NCI-H524 treated with DMSO at 0.1 percent for 48 hours (cell line): ENCODE measurements around the gene LRP1B.
"Not testable (repeated sequence)": the region's sequence is repeated elsewhere in the genome, so short reads cannot be mapped to it uniquely, and the experiment has no call there.

Experiments used
- DNase-seq: peaks from one replicate; lab custom pipeline; 2025; lab: John Stamatoyannopoulos, UW

Gene LRP1B

DNA sequence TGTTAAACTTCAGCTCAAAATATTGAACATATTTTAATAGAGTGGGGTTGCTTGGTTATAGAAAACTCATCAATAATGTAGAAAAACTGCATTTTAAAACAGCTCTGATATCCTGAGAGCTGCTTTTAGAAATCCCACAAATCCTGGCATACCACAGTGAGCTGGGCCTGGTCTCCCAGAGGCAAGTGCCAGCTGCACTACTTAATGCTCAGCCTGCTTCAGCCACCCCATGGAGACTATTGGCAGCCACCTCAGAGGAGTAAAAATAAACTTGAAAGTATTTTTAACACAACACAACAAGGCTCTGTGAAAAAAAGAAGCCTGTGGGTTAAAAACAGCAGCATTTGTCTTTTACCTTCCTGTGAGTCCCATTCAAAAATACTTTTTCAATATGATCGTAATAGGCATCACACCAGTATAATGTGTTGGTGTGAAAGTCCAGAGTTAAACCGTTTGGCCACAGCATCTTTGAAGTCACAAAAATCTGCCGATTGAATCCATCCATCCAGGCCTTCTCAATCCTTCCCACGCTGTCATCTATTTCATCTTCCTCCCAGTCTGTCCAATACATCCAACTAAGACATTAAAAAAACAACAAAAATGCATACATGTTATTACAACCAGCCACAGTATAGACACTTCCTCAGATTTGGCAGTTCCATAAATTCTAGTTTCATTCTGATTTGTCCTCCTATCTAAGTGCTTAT lies 1115.3 kb downstream of the LRP1B start:
- no peak for DNase-seq

DNA sequence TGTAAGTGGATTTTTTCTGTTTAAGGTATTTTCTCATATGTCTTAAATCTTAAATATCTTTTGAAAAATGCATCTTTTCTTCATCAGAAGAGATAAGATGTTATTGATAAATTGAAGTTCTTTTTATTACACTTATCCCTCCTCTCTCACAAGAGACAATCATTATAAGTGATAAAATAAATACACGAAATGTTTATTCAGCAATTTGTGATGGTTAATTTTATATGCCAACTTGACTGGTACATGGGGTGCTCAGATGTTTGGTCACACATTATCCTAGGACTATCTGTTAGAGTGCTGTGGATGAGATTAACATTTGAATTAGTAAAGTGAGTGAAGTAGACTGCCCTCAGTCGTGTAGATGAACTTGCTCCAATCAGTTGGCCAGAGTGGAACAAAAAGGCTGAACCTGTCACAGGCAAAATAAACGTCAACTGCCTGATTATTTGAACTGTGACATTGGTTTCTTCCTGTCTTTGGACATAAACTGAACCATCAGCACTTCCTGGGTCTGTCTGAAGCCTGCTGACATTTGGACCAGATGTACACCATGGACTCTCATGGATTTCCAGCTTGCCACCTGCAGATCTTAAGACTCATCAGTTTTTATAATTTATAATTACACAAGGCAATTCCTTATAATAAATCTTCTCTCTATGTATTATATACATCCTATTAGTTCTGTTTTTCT lies 1126.7 kb downstream of the LRP1B start:
- no peak for DNase-seq

DNA sequence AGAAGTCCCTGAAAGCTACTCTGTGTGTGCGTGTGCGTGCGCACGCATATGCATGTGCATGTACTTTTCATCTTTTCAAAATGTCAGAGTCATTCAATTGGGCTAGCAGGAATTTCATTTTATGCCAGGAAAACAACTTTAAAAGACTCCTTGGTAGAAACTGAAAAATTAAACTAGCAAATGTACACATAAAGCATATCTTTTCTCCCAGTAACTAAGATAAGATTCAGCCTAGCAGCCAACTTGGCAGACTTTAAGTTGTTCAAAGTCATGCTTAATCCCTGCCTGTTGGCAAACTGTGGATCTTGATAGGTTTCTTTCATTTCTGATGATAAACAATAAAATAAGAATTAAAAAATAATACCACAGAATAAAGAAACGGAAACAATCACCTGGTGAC lies 1129.1 kb downstream of the LRP1B start:
- no peak for DNase-seq

DNA sequence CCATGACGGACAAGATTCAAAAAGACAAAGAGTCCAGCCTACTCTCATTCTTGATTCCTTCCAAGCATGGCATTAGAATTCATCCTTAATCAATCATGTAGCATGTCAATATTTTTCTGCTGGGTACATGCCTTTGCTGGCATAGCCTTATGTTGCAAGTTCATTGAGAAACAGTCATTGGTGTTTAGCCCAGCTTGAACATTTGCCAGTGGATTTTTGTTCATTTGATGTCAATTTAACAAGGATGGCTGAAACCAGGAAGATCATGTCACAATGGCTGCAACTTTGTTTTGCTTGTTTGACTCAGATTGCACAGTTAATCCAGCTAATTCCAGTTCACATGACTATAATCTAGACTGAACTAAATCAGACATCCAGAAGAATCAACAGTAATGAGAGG lies 1132.2 kb downstream of the LRP1B start:
- no peak for DNase-seq

DNA sequence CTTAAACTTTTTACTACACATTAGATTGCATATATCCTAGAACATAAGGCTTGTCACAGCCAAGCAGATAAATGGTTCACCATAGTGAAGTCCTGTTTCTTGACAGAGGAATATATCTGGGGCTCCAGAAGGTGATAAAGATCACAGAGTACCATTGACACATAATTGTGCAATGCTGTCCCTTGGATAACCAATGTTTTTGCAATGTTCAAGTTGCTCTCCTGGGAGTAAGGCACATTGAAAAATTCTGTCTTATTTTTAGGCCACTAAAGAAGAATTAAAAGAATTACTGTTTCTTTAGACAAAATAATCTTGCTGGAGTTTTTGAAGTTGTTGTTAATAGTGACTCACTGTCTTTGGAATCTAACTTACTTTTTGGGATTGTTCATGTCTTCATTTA lies 1132.8 kb downstream of the LRP1B start:
- DNase-seq = no peak

DNA sequence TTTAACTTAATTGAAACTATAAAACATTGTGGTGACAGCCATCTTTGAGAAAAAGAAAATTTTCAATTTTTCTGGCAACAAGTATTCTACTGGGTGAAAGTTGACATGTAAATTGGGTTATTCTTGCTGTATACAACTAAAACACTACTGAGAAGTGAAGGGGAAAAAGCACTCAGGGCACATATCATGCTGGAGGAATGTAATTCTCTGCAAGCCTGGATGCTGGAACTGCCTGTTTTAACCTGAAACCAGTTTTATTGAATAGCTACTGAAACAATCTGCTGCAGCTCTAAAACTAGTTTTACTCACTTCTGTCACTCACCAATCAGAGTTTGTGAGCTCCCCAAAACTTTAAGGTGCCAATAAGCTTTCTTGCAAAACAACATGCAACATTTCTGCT lies 1136.0 kb downstream of the LRP1B start:
- DNase-seq = no peak

DNA sequence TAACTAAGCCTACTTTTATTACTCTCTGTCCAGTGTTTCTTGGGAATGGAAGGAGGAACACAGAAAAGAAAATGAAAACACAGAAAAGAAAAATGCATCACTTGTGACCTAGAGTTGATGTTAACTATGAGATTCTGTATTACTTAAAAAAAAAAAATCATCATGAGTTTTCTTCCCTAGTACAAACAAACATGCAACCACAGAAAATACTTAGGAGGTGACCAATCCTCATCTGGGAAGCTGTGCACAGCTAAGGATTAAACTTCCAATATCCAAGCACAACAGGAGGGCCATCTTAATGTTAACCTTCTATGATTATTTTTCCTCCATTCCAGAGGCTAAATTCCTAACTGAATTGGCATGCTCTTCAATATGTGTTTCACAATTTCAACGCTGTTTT lies 1140.4 kb downstream of the LRP1B start:
- no peak for DNase-seq

DNA sequence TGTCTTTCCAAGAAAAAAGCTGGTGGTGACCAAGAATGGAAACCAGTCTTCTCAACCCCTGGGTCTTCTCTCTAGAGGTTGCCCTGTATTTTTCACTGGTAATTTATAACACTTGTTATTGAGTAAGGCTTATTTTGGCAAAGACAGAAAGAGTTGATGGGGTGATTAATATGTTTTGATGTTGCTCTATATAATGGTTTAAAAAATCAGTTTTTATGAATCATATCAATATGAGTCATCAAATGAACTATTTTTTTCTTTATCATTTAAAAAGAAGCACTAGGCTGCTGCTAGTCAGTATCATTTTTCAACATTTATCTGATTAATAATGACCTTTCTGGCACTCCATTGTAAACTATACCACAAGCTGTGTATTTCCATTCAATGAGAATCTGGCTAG lies 1142.2 kb downstream of the LRP1B start:
- DNase-seq = no peak

DNA sequence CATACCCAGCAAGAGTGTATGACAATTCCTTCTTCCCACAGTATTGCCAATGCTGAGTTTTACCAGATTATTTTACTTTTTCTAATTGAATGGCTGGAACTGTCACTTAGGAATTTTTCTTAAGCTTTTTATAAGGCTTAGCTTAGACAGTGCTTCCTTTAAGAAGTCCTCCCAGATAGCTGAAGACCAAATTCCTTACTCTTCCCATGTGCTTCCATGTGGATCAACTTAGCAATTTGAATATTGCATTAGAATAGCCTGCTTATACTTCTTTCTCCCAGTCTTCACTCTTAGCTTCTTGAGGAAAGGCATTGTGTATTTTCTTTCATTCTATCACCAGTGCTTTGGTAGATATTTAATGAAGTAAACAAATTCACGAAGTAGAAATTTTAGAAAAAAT lies 1144.4 kb downstream of the LRP1B start:
- no peak for DNase-seq

DNA sequence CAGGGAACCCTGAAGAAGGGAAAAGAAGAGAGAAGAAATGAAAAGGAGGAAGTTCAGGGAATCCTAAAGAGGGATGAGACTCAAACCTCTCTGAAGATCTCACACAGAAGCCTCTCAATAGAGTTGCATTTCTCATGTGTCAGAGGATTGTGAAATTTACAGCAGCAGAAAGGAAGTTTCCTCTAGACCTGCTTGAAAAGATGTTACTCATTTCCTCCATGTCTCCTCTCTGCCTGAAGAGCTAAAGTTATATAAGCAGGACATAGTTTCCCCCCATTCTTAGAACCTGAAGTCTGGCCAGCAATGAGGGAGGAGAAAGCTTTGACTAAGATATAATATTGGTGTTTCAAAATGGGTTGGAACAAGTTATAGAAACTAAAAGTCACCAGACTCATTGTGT lies 1155.6 kb downstream of the LRP1B start:
- no peak for DNase-seq

DNA sequence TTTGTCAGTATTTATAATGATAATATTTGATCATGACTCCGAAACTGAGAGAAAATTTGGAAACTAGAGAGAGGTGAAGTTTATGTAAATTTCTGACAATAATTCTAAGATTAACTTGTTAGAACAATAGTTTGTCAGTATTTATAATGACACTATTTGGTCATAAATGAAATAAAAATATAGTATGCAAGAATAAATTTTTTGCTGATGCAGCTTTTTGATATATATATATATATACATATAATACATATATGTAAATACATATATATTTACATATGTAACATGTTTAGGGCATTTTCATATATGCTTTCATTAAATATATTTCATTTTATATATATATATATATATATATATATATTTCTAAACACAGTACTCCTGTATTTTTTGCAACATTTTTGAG lies 1158.1 kb downstream of the LRP1B start:
- DNase-seq = no peak

DNA sequence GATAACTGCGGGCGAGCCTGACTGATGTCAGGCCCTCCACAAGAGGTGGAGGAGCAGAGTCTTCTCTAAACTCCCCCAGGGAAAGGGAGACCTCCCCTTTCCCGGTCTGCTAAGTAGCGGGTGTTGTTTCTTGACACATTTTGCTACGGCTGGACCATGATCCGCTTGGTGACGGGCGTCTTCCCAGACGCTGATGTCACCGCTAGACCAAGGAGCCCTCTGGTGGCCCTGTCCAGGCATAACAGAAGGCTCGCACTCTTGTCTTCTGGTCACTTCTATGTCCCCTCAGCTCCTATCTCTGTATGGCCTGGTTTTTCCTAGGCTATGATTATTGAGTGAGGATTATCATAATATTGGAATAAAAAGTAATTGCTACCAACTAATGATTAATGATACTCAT lies 1166.5 kb downstream of the LRP1B start:
- DNase-seq = not testable (repeated sequence)

DNA sequence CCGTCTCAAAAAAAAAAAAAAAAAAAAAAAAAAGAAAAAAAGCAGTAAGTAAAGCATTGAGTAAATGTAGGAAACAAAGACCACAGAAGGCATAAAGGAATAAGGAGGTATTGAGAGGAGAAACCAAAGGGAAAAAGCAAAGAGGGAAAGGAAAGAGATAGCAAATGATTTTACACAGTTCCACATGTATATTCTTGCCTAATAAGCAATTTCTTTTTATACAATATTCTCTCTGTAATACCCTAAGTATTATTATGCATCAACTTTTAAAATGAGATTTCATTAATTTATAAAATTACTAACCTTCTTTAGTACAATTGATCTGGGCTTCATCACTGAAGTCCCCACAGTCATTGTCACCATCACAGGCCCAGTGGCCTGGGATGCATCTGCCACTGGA lies 1180.9 kb downstream of the LRP1B start:
- DNase-seq = no peak

DNA sequence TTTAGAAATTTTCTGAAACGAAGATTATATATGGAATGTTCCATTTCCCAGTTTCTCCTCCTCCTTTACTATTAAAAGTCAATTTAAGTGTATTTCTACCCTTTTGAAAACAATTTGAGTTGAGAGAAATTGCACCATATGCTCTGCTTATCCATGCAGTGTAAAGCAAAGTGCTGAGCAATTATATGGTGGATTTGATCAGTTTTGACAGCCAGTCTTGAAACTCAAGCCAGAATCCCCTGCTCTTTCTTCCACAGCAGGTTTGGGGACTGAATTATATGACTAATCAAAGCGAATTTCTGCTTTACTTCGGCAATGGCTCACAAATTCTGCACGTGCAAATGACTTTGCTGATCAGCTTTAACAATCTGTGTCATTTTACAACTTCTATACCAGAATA lies 1183.6 kb downstream of the LRP1B start:
- no peak for DNase-seq

DNA sequence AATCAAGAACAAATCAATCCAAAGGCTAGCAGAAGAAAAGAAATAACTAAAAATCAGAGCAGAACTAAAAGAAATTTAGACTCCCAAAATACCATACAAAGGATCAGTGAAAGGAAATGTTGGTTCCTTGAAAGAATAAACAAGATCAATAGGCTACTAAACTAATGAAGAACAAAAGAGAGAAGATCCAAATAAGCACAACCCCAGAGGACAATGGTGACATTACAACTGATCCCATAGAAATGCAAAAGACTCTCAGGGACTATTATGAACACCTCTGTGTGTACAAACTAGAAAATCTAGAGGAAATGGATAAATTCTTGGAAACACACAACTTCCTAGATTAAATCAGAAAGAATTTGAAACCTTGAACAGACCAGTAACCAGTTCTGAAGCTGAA lies 1186.9 kb downstream of the LRP1B start:
- no peak for DNase-seq

DNA sequence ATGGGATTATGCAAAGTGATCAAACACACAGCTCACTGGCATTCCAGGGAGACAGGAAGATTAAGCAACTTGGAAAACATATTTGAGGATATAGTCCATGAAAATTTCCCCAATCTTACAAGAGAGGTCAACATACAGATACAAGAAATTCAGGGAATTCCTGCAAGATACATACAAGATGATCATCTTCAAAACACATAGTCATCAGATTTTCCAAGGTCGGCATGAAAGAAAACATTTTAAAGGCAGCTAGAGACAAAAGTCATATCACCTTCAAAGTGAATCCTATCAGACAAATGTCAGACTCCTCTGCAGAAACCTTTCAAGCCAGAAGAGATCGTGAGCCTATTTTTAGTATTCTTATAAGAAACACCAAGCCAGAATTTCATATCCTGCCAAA lies 1188.5 kb downstream of the LRP1B start:
- no peak for DNase-seq

DNA sequence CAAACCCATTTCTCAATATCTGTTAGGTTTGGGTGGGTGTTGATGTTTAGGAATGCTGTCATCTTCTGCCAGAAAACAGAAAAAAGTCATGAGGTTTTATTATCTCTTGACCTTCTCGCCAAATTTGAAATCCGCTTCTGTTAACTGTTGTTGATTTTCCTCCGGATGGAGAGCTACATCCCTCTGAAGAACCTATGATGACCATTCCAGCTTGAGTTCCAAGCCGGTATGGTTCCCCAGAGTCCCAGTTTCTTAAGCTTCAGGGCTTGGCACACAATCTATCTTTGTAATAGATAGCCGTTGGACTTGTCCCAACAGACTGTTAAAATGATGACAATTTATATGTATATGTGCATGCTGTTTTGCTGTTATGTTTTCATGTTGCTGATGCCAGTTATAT lies 1201.0 kb downstream of the LRP1B start:
- DNase-seq = no peak

DNA sequence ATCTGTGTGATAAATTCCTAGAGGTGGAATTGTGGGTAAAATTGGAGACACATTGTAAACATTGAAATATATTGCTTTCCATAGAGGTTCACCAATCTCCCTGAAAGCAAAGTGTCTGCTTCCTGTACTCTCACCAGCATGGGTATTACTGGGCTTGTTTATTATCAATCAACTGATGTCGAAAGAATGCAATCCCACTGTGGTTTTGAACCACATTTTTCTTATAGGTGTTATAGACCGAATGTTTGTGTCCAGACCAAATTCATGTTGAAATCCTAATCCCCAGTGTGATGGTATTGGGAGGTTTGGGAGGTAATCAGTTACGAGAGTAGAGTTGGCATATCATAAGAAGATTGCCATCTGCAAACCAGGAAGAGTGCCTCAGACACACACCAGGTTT lies 1212.4 kb downstream of the LRP1B start:
- no peak for DNase-seq

DNA sequence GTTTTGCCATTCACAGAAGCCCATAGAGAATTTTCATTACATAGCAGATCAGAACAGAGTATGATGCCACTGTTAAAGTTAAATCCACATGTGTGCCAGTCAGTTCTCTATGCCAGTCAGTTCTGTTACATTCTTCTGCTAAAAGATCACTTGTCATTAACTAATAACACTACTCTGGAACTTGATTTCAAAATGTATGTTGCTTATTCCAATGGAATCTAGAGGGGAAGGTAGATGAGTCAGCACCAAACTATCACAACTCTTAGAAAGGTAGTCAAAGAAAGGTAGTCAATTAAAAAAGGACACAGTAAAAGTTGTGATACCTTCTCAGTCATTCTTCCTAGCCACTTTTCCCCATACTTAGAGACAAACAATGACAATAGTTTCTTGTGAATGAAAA lies 1214.4 kb downstream of the LRP1B start:
- no peak for DNase-seq

DNA sequence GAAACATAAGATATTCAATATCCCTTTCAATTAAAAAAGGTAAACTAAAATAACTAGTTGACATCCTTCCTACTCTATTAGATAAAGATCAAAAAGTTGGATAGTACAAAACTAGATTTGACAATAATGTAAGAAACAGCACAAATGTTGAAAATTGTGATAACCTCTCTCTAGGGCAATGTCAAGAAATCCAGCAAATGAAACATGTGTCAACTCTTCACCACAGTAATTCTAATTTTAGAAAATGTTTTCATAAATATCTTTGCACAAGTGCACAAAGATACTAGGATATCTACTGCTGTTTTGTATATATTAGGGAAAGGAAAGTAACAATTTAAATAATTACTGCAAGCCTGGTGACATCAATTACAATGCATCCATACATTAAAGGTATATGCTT lies 1220.1 kb downstream of the LRP1B start:
- DNase-seq = no peak

DNA sequence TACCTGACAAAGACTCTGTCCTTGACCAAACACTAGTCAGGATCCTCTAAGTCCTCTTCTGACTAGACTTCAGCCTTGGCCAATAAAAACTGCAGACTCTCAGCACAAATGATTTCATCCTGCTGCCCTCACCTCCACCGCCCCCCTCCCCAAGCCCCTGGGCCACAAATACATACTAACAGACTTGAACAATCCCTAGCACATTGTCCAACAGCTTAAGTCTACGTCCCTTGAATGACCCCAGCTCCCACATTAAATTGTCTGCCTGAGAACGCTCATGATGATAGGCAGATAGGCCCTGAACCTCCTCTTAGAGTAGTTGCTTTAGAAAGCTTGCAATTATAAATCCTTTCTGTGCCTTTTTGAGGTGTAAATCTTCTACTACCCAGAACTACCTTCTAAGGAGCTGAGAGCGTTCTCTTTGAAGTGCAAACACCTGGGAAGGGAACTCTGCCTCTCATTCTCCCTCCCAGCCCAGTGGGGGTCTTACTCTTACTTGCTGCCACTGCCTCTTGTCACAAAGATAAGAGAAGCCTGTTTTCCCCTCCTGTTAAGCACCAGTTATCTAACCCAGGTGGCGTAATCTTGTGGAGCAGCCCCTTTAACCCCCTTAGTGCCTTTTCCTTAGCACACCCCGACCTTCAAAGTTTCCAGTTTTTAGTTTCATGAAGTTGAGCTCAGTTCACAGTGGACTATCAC lies 1225.6 kb downstream of the LRP1B start:
- DNase-seq = no peak

DNA sequence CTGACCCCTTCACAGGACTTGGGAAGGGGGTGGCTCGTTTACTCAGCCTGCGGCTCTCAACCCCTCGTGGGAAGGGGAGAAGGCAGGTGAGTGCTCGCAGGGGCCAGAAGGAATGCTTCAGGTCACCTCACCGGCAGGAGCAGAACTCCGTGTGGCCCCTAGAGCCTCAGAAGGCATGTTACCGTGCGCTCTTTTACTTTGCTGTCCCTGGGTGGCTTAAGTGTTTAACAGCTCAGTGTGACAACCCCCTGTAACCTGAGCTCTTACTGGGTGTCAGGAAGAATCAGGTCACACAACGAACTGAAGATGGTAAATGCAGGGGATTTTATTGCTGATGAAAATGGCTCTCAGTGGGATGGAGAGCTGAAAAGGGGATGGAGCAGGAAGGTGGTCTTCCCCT lies 1235.4 kb downstream of the LRP1B start:
- peak; percentile 1 for DNase-seq

DNA sequence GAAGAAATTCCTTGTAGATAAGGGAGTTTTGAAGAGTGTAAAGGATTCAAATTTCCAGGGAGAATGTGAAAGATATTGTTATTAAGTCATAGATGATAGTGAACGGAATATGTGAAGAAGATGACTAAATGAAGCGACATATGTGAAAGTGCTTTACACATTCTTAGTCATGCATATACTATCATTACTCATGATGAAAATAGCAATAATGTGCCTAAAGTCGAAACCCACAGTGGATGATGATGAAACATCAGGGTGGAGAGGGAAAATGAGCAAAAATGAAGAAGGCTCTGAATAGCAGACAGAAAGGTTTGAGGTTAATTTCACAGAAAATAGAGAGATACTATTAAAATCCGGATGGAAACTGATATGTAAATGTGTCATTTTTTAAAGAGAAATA lies 1237.1 kb downstream of the LRP1B start:
- DNase-seq = no peak
